Inflammatory macrophage (primary cell): ENCODE results near the gene POU4F1.

Experiments used
- DNase-seq, 2 donors: peaks; one replicate each; pipeline ENCODE4 v3.0.0-alpha.2; 2020 to 2022

Gene POU4F1

GRCh38 chr13:78606471-78607408 lies 3.4 kb upstream of the POU4F1 start:
- no peak for DNase-seq

DNA sequence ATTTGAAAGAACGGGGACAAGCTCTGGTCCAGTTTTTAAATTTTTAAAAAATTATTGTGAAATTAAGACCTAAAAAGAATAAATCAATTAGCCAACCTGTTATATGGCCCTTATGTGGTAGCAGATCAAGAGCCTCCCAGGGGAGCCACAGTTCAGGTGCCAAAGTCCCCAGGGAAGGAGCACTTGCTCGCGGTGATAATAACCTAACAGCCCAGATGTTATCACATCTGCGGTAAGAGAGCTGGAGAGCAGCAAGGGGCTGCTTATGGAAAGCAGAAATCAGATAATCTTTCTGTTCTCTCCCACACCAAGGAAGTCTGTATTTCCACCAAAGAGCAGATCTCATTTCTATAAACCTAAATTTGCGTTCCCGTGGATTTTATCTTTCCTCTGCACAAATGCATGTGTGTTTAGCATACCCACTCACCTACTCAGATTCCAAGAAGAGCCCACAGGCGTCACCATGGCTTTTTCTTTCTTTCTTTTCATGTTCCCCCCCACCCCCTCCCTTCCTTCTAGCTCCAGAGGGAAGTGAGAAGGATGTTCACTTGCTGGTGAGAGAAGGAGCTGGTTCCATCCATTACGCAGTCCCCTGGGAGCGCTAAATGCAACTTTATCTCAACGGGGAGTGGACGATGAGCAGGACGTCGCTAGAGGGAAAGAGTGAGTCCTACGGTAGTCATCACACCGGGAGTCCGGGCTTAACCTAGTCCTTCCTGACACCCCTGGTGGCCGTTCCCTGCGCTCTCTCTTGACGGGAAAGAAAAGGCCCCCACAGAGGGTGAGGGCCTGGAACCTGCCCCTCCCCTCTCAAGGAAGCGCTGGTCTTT lies 1.6 kb upstream of the POU4F1 start:
- DNase-seq, result no peak

GRCh38 chr13:78602561-78603239 lies 652 bp downstream of the POU4F1 start:
- peak; percentile 22 to 46 for DNase-seq

- no peak for DNase-seq
These were observed 1.3 kb downstream of the POU4F1 start for GRCh38 chr13:78601874-78602560.

DNA sequence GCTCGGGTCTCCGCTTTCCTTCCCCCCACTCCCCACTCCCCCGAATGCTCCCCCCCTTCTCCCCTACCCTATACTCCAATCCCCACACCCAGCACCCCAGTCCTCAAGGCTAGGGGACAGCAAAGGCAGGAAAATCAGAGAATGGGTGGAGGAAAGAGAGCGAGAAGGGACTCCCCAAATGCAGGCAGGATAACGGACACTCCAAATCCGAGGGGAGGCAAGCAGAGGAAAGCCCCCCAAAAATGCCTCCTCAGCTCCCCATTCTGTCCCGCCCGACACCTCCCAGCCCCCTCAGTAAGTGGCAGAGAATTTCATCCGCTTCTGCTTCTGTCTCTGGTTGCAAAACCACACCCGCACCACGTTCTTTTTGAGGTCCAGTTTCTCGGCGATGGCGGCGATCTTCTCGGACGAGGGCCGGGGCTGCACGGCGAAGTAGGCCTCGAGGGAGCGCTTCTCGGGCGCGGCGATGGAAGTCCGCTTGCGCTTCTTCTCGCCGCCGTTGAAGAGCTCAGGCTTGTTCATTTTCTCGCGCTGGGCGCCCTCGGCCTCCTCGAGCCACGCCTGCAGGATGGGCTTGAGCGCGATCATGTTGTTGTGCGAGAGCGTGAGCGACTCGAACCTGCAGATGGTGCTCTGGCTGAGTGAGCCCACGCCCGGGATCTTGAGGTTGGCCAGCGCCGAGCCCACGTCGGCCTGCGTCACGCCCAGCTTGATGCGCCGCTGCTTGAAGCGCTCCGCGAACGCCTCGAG lies 2.1 kb downstream of the POU4F1 start:
- DNase-seq, result no peak

DNA sequence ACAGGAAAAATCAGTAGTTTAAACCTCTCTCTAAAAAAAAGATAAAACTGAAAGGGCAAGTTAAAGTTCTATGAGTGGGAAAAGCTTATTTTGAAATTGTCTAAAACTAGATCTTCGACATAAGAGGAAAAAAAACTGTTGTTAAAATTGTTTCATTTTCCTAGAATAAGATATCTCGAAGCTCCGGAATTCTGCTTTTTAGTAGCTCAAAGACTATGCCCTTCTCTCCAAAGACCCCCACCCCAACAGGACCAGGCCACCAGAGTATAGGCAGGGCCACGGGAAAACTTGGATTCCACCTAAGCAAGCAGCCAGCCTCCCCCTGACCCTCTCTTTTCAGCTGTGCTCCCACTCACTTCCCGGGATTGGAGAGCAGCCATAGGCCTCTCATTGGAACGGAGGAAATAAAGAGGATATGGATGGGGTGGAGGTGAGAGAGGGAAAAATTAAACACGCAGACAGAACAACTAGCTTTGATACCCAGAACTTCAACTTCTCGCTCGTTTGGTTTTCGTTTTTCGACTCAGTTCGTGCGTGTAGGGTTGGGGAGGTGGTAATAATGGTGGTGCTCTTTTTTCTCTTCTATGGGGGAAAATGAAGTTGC lies 3.0 kb downstream of the POU4F1 start:
- DNase-seq, result no peak

DNA sequence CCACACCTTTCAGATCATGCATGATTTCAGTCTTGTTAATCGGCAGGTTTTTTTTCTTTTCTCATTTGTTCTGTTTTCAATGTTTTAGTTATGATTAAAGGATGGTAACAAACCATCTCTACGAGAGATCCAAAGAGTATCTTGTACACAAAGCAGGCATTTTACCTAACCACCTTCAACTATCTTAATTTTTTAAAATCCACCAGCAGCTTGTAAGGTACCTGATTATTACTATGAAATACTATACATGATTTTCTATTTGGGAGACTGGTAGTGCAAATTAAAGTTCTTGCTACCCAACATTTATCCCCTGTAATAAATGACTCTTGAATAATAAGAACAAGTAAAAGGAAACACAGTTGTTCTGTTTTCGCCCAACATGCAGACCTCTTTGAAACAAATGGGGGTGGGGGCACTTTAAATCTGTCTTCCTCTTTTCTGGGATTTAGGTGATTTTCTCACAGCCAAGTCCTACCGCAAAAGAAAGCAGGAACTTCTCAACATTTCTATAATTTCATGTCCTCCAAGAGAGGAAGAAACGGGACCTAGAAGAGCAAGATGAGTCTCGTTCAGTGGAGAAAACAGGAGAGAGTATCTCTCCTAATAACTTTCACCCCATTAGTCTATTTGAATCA lies 3.6 kb downstream of the POU4F1 start:
- peak in 1 of 2 donors; percentile 27 for DNase-seq

DNA sequence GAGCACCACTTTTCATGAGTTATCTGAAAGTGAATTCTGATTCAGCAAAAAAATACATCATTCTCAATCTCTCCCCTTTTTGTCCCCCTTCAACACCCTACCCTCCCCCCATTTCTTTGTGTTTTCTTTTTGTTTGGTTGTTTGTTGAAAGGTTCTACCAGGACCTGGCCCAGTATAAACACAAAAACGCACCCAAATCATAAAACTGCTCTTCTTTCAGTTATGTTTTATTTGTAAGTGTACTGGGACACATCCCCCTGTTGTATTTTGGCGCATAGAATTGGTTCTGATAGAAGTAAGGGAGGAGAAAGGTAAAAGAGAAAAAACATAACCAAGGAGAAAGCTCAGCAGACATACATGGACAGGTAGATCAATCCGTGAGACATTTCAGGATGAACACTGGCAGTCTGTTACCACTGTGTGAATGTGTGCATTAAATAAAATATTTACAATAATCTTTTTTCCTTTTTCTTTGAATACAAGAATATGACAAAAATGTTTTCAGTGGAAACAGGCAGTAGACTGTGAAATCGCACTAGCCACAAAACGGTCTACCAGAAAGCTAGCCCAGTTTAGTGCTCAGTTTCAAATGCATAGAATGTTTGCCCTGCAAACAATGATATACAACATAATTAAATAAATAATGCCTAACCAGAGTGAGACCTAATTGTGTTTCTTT lies 4.2 kb downstream of the POU4F1 start:
- DNase-seq, result no peak

DNA sequence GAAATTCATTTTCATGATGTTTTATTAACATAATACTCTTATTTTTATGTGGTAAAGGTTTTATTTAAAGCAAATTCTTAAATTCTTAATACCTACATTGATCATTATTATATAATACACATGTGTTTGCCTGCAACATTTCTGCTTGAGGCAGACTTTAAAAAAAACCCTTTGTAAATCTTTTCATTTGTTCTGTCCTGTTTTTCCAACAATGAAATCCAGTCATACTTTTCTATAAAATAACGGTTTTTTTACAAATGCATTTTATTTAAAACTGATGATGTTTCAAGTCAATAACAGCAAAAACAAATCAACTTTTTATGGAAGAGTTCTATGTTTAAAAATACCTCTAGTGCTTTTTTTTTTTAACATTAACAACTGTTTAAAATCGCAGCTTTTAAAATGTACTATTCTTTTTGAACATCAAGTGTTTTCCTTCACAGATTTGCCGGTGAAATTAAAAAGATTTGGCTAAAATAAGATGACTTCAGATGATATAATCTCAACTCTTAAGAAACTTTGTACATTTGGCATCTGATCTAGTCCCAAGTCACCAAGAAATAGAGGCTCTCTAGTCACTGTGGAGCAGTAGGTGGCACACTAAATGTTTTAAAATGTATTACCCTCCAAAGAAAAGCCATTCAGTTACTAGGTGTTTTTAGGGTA lies 5.1 kb downstream of the POU4F1 start:
- no peak for DNase-seq

- DNase-seq, result no peak
These were observed 5.8 kb downstream of the POU4F1 start for GRCh38 chr13:78597602-78597932.

GRCh38 chr13:78596736-78597601 lies 6.4 kb downstream of the POU4F1 start:
- no peak for DNase-seq

DNA sequence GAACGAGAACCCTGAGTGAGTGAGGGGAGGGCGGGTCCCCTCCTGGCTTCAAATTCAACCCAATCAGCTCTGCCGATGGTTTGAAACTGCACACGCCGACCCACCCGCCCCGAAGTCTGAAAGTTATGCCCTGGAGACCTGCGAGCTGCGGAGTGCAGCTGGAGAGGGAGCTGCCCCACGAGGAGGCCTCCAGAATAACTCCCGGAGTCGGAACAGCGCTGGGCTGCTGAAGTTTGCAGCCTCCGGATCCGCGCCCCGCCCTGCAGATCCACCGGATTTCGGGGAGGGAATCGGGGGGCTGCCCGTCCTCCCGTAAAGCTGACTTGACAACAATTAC lies 7.0 kb downstream of the POU4F1 start:
- DNase-seq, result no peak

- DNase-seq, result peak in 1 of 2 donors; percentile 40
These were observed 7.6 kb downstream of the POU4F1 start for GRCh38 chr13:78595495-78596398.

DNA sequence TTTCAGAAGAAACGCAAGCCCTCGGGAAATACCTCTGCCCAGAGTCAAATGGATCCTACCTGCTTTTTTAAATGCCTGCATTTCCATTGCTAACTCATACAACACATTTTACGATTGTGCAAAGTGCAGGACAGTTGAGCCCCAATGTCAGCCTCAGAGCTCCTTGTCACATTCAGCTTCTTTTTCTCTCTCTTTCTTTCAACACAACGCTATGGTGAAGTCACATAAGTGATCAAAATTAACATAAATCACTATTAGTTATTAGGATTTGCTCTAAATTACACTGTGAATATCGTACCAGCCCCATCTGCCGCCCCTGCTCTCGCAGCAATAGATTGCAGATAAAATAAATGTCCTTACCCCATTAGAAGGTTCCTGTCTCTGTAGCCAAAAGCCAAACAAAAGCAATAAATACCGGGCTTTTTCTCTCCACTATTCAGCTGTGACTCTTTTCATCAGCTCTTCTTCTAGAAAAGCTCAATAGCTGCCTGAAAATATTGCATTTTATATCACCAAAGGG lies 8.8 kb downstream of the POU4F1 start:
- DNase-seq, result no peak

GRCh38 chr13:78593652-78594455 lies 9.5 kb downstream of the POU4F1 start:
- DNase-seq, result no peak

GRCh38 chr13:78593129-78593528 lies 10.2 kb downstream of the POU4F1 start:
- DNase-seq, result no peak

- no peak for DNase-seq
These were observed 10.8 kb downstream of the POU4F1 start for GRCh38 chr13:78592584-78592983.
